ENCODE data around the gene SYNRG.
A peak's percentile ranks its signal among the peaks of the same experiment; 100 is the strongest.

The SYNRG gene

GRCh38 chr17:37609170-37610040 is at the start of gene SYNRG:
TSS of gene SYNRG (minus strand) at chr17:37609418. CDS start at chr17:37609355, 63 bp downstream.
- Histone ChIP-seq H3K9ac (ENCODE audit: low read length) (peak within 1 kb of the TSS; percentile 89), H3K27ac (ENCODE audit: low read depth, low read length) (peak within 1 kb of the TSS; percentile 91), H3K4me1 (ENCODE audit: control insufficient read depth, insufficient read depth, low read length) (peaks cover 9% of the 10 kb centered on the region), H3K9me3 (ENCODE audit: control insufficient read depth, insufficient read depth, low read depth, low read length) (no peaks in the 10 kb centered on the region), H3K4me3 (ENCODE audit: low read depth, low read length) (peak within 1 kb of the TSS; percentile 84), H3K36me3 (ENCODE audit: control insufficient read depth, insufficient read depth, low read length) (peaks cover 21% of the 10 kb centered on the region), H3K27me3 (ENCODE audit: control insufficient read depth, insufficient read depth, low read length) (no peaks in the 10 kb centered on the region)

GRCh38 chr17:37657202-37657601 is 48.0 kb upstream of the SYNRG start:
- Histone ChIP-seq H3K27ac (ENCODE audit: low read depth, low read length) (no peak overlapping the region), H3K27me3 (ENCODE audit: control insufficient read depth, insufficient read depth, low read length) (no peaks in the 10 kb centered on the region), H3K36me3 (ENCODE audit: control insufficient read depth, insufficient read depth, low read length) (no peaks in the 10 kb centered on the region), H3K4me1 (ENCODE audit: control insufficient read depth, insufficient read depth, low read length) (peaks cover 2% of the 10 kb centered on the region), H3K4me3 (ENCODE audit: low read depth, low read length) (no peak overlapping the region), H3K9me3 (ENCODE audit: control insufficient read depth, insufficient read depth, low read depth, low read length) (no peaks in the 10 kb centered on the region), H3K9ac (ENCODE audit: low read length) (no peak overlapping the region)

- H3K9ac ChIP-seq (ENCODE audit: low read length): no peak overlapping the region
- no peak overlapping the region for H3K27ac ChIP-seq (ENCODE audit: low read depth, low read length)
- H3K4me3 ChIP-seq (ENCODE audit: low read depth, low read length): no peak overlapping the region
Measured at GRCh38 chr17:37651849-37652248, 42.6 kb upstream of the SYNRG start.

GRCh38 chr17:37650419-37651003 is 41.3 kb upstream of the SYNRG start:
- no peaks in the 10 kb centered on the region for H3K36me3 ChIP-seq (ENCODE audit: control insufficient read depth, insufficient read depth, low read length)
- H3K4me3 ChIP-seq (ENCODE audit: low read depth, low read length): no peak overlapping the region
- peaks cover 26% of the 10 kb centered on the region for H3K27me3 ChIP-seq (ENCODE audit: control insufficient read depth, insufficient read depth, low read length)
- H3K9ac ChIP-seq (ENCODE audit: low read length): no peak overlapping the region
- no peaks in the 10 kb centered on the region for H3K4me1 ChIP-seq (ENCODE audit: control insufficient read depth, insufficient read depth, low read length)
- H3K27ac ChIP-seq (ENCODE audit: low read depth, low read length): no peak overlapping the region
- no peaks in the 10 kb centered on the region for H3K9me3 ChIP-seq (ENCODE audit: control insufficient read depth, insufficient read depth, low read depth, low read length)

More at GRCh38 chr17:37651849-37652248, 42.6 kb upstream of the SYNRG start:
- Histone ChIP-seq H3K27me3 (ENCODE audit: control insufficient read depth, insufficient read depth, low read length) (peaks cover 12% of the 10 kb centered on the region), H3K4me1 (ENCODE audit: control insufficient read depth, insufficient read depth, low read length) (no peaks in the 10 kb centered on the region), H3K36me3 (ENCODE audit: control insufficient read depth, insufficient read depth, low read length) (no peaks in the 10 kb centered on the region), H3K9me3 (ENCODE audit: control insufficient read depth, insufficient read depth, low read depth, low read length) (no peaks in the 10 kb centered on the region)

GRCh38 chr17:37648555-37648954 is 39.3 kb upstream of the SYNRG start:
- H3K9me3 ChIP-seq (ENCODE audit: control insufficient read depth, insufficient read depth, low read depth, low read length): no peaks in the 10 kb centered on the region
- no peak overlapping the region for H3K4me3 ChIP-seq (ENCODE audit: low read depth, low read length)
- H3K27me3 ChIP-seq (ENCODE audit: control insufficient read depth, insufficient read depth, low read length): peaks cover 39% of the 10 kb centered on the region
- H3K27ac ChIP-seq (ENCODE audit: low read depth, low read length): no peak overlapping the region
- H3K36me3 ChIP-seq (ENCODE audit: control insufficient read depth, insufficient read depth, low read length): no peaks in the 10 kb centered on the region
- no peaks in the 10 kb centered on the region for H3K4me1 ChIP-seq (ENCODE audit: control insufficient read depth, insufficient read depth, low read length)
- no peak overlapping the region for H3K9ac ChIP-seq (ENCODE audit: low read length)

GRCh38 chr17:37647856-37648255 is 38.6 kb upstream of the SYNRG start:
- no peak overlapping the region for H3K4me3 ChIP-seq (ENCODE audit: low read depth, low read length)
- H3K9ac ChIP-seq (ENCODE audit: low read length): no peak overlapping the region
- H3K36me3 ChIP-seq (ENCODE audit: control insufficient read depth, insufficient read depth, low read length): no peaks in the 10 kb centered on the region
- H3K4me1 ChIP-seq (ENCODE audit: control insufficient read depth, insufficient read depth, low read length): no peaks in the 10 kb centered on the region
- H3K9me3 ChIP-seq (ENCODE audit: control insufficient read depth, insufficient read depth, low read depth, low read length): no peaks in the 10 kb centered on the region
- H3K27me3 ChIP-seq (ENCODE audit: control insufficient read depth, insufficient read depth, low read length): peaks cover 39% of the 10 kb centered on the region
- no peak overlapping the region for H3K27ac ChIP-seq (ENCODE audit: low read depth, low read length)

GRCh38 chr17:37643869-37644268 is 34.7 kb upstream of the SYNRG start:
- Histone ChIP-seq H3K27me3 (ENCODE audit: control insufficient read depth, insufficient read depth, low read length) (peaks cover 39% of the 10 kb centered on the region), H3K36me3 (ENCODE audit: control insufficient read depth, insufficient read depth, low read length) (peaks cover 25% of the 10 kb centered on the region), H3K4me3 (ENCODE audit: low read depth, low read length) (peak overlapping the region; percentile 94), H3K27ac (ENCODE audit: low read depth, low read length) (no peak overlapping the region), H3K9ac (ENCODE audit: low read length) (no peak overlapping the region), H3K4me1 (ENCODE audit: control insufficient read depth, insufficient read depth, low read length) (no peaks in the 10 kb centered on the region; the same call in 1 of the 2 replicates), H3K9me3 (ENCODE audit: control insufficient read depth, insufficient read depth, low read depth, low read length) (no peaks in the 10 kb centered on the region)

- H3K9me3 ChIP-seq (ENCODE audit: control insufficient read depth, insufficient read depth, low read depth, low read length): no peaks in the 10 kb centered on the region
- H3K36me3 ChIP-seq (ENCODE audit: control insufficient read depth, insufficient read depth, low read length): peaks cover 28% of the 10 kb centered on the region
- H3K4me3 ChIP-seq (ENCODE audit: low read depth, low read length): peak within 1 kb of the TSS; percentile 94
- peak within 1 kb of the TSS; percentile 91 for H3K27ac ChIP-seq (ENCODE audit: low read depth, low read length)
- peaks cover 35% of the 10 kb centered on the region for H3K27me3 ChIP-seq (ENCODE audit: control insufficient read depth, insufficient read depth, low read length)
- H3K9ac ChIP-seq (ENCODE audit: low read length): peak within 1 kb of the TSS; percentile 96
- no peaks in the 10 kb centered on the region; the same call in 1 of the 2 replicates for H3K4me1 ChIP-seq (ENCODE audit: control insufficient read depth, insufficient read depth, low read length)
Measured at GRCh38 chr17:37643118-37643766, 34.0 kb upstream of the SYNRG start, which contains the start of gene DDX52. TSS of gene DDX52 (minus strand) at chr17:37643446. CDS start at chr17:37643420, 26 bp downstream.

- Histone ChIP-seq H3K27me3 (ENCODE audit: control insufficient read depth, insufficient read depth, low read length) (peaks cover 29% of the 10 kb centered on the region), H3K27ac (ENCODE audit: low read depth, low read length) (peak overlapping the region; percentile 91), H3K36me3 (ENCODE audit: control insufficient read depth, insufficient read depth, low read length) (peaks cover 34% of the 10 kb centered on the region), H3K4me3 (ENCODE audit: low read depth, low read length) (peak overlapping the region; percentile 94), H3K4me1 (ENCODE audit: control insufficient read depth, insufficient read depth, low read length) (no peaks in the 10 kb centered on the region; the same call in 1 of the 2 replicates), H3K9me3 (ENCODE audit: control insufficient read depth, insufficient read depth, low read depth, low read length) (no peaks in the 10 kb centered on the region), H3K9ac (ENCODE audit: low read length) (peak overlapping the region; percentile 96)
Measured at GRCh38 chr17:37642681-37643080, 33.5 kb upstream of the SYNRG start.

GRCh38 chr17:37640015-37640414 is 30.8 kb upstream of the SYNRG start:
- Histone ChIP-seq H3K9ac (ENCODE audit: low read length) (no peak overlapping the region), H3K9me3 (ENCODE audit: control insufficient read depth, insufficient read depth, low read depth, low read length) (no peaks in the 10 kb centered on the region), H3K36me3 (ENCODE audit: control insufficient read depth, insufficient read depth, low read length) (peaks cover 58% of the 10 kb centered on the region), H3K4me3 (ENCODE audit: low read depth, low read length) (no peak overlapping the region), H3K4me1 (ENCODE audit: control insufficient read depth, insufficient read depth, low read length) (no peaks in the 10 kb centered on the region; the same call in 1 of the 2 replicates), H3K27me3 (ENCODE audit: control insufficient read depth, insufficient read depth, low read length) (peaks cover 8% of the 10 kb centered on the region), H3K27ac (ENCODE audit: low read depth, low read length) (no peak overlapping the region)
